Mesenteric fat pad (tissue), 1 donor: ENCODE results near the gene TAOK1. TPM values are rescaled to one million over a fixed set of nuclear protein-coding genes. Genes with fewer than 3 reads are reported as not detected.

ENCODE experiments used
- DNase-seq: peaks from one replicate; pipeline ENCODE4 v3.0.0-alpha.2; 2020; ENCODE audit warnings: low spot score
- total RNA-seq: library from RNA; stranded (reverse); fragmentation: NEBNext Ultra II Directional; extraction: Animal tissue kit (Norgen Biotek cat#: 25700); gene quantifications from one replicate; pipeline ENCODE4 v1.2.1, GENCODE V29; 2021
- donor health status: DM: yes; HTN: yes; CAD: no.

TAOK1 gene
- total RNA-seq, 1 donor from 2014 or later = 99.0 TPM

- DNase-seq = no peak
Observed at GRCh38 chr17:29378500-29378899, 11.7 kb upstream of the TAOK1 start.

DNA sequence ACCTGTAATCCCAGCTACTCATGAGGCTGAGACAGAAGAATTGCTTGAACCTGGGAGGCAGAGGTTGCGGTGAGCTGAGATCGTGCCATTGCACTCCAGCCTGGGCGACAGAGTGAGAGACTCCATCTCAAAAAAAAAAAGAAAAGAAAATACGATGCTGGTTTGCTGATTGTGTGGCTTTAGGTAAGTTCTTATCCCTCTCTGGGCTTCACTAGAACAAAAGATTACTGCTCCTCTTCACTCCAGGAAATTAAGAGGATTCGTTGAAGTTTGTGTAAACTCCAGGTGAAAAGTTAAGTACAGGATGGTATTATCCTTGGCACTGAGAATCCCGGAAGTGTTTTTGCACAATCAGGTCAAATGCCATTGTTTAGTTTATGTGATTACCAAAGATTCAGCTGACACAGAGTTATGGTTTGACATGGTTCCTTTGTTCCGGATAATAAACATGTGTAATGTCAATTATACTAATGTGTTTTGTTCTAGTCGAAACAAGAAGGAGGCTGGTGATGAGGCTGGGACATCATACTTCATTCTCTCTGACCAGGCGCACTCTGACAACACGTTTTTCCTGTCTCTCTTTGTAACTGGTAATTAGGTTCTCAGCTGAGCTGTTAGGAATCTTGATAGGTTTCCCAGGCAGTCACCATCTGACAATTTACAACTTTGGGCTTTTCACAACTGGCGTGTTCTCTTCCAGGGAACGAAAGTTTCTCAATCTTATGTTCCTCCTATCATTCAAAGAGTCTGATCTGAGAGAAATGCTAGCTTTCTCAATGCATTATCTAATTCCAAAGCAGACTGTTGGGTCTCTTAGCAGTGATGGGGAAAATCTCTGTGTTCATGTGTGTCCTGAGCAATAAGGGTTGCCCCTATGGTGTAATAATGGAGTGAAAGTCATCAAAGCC, 10.8 kb upstream of the TAOK1 start:
- DNase-seq = no peak

GRCh38 chr17:29383686-29384085, 6.5 kb upstream of the TAOK1 start:
- DNase-seq = peak; percentile 1

DNA sequence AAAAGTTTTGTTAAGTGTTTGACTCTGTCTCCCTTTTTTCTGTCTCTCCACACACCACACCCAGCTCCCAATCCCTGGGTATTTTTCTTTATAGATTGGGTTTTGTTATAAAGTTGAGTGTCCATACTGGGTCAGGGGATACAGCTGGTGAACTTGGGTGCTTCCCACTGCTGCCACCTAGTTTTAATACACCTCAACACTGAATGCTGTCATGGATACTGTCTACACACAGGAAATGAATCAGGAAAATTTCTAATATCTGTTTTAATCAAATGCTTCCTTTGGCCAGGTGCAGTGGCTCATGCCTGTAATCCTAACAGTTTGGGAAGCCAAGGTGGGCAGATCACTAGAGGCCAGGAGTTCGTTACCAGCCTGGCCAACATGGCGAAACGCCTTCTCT, 5.3 kb upstream of the TAOK1 start:
- peak; percentile 3 for DNase-seq

- no peak for DNase-seq
Observed at GRCh38 chr17:29386760-29387159, 3.4 kb upstream of the TAOK1 start.

GRCh38 chr17:29388937-29389336, 1.2 kb upstream of the TAOK1 start:
- no peak for DNase-seq

- peak; percentile 69 for DNase-seq
Observed at GRCh38 chr17:29390851-29391631, 878 bp downstream of the TAOK1 start.

DNA sequence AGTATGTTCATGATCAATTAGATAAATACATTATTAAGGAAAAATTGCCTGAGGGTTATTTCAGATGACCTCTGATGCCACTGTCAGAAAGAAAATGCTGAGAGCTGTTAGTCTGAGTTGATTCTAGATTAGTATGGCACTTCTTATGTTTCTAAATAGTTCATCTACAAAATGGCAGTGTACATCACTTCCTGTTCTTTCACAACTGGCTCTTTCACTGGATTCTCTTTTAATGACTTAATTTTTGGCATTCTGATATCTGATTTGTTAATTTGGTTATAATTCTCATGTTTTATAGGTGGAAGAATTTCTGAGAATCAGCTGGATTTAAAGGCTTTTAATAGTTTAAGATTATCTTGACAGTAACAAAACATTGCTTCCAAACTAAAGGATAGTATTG, 3.3 kb downstream of the TAOK1 start:
- no peak for DNase-seq

GRCh38 chr17:29394761-29395160, 4.6 kb downstream of the TAOK1 start:
- DNase-seq = peak; percentile 5

DNA sequence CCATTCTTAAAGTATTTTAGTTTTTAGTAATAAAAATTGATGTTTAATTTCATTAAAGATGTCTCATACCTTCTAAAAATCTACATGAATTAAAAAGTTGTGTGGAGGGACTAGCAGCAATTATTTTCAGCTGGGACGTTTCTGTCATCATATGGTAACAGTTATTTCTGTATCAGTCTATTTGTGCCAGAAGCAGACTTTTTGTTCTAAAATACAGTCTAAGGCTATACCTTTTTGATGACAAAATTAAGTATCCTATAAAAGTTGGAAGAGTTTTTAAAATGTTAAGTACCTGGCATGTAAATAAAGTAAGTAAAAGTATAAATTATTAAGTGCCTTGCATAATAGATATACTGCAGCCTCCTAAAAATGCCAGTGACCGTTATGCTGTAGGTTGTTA, 5.9 kb downstream of the TAOK1 start:
- no peak for DNase-seq

GRCh38 chr17:29399634-29400033, 9.5 kb downstream of the TAOK1 start:
- no peak for DNase-seq

DNA sequence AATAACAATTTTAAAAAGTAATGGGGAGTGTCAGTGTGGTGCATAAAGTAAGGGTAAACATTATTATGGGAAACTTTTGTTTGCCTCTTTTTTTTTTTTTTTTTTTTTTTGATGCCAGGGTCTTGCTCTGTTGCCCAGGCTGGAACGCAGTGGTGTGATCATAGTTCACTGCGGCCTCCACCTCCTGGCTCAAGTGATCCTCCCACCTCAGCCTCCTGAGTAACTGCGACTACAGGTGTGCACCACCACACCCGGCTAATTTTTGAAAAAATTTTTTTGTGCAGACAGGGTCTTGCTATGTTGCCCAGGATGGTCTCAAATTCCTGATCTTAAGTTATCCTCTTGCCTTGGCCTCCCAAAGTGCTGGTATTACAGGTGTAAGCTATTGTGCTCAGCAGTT, 10.7 kb downstream of the TAOK1 start:
- DNase-seq = no peak

- no peak for DNase-seq
Observed at GRCh38 chr17:29401258-29401657, 11.1 kb downstream of the TAOK1 start.

DNA sequence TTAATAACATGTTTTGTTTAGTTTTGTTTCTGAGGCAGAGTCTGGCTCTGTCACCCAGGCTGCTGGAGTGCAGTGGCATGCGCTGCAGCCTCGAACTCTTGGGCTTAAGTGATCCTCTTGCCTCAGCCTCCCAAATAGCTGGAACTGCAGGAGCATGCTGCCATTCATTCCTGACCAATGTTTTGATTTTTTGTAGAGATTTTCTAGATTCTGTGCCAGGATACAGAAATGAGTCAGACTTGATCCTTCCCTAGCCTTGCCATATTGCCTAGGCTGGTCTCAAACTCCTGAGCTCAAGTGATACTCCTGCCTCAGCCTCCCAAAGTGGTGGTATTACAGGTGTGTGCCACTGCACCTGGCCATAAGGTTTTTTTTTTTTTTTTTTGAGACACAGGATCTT, 17.7 kb downstream of the TAOK1 start:
- DNase-seq = peak; percentile 30

DNA sequence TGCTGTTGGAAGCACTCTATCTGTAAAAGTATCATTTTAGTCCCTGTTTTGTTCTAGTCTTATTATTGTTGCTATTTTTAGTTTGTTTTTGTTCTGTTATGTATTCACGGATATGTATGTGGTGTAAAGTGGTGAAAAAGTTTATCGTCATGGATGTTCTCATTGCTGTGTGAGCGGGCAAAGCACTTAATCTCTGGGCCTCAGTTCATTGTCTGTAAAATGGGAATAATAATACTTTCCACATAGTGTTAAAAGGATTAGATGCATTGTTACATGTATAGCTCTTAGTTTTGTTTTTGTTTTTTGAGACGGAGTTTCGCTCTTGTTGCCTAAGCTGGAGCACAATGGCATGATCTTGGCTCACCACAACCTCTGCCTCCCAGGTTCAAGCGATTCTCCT, 19.8 kb downstream of the TAOK1 start:
- no peak for DNase-seq

DNA sequence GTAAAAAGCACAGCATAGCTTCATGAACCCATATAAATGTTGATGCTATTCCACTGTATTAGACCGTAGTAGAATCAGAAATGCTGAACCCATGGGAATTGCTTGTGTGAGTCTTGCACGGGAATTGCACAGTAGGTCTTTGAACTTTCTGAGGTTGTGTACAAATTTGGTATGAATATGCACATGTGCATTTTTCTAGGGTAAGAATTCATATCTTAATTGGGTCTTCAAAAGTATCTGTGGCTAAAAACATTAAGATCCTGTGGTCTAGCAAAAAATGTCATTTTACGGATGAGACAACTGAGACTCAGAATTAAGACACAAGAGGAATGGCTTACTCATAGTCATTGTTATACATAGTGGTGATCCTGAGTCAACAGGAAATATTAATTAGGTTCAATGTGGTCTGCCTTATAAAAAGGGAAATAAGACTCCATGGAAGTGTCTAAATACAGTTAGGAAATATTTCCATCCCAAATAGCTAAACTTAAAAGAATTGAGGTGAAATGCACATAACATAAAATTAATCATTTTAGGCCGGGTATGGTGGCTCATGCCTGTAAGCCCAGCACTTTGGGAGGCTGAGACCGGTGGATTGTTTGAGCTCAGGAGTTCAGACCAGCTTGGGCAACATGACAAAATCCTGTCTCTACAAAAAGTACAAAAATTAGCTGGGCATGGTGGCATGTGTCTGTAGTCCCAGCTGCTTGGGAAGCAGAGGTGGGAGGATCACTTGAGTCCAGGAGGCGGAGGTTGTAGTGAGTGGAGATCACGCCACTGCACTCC, 22.8 kb downstream of the TAOK1 start:
- no peak for DNase-seq

- no peak for DNase-seq
Observed at GRCh38 chr17:29420128-29420527, 30.0 kb downstream of the TAOK1 start.

DNA sequence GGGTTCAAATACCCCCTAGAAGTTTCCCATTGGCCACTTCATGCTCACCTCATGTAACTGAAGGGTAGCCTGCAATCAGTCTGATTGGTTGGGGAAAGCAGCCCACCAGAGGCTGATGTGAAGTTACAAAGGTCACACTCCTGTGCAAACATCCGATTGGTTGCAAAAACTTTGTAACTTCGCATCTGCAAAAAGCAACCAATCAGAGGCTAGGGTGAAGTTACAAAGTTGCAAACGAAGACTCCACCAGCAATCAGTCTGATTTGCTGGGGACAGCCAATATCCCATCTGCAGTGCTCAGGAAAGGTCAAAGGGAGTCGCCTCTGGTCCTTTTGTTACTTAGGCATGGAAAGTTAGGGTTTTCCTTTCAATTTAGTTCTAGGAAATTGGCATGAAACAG, 40.1 kb downstream of the TAOK1 start:
- DNase-seq = no peak

- DNase-seq = no peak
Observed at GRCh38 chr17:29433541-29433940, 43.4 kb downstream of the TAOK1 start.

DNA sequence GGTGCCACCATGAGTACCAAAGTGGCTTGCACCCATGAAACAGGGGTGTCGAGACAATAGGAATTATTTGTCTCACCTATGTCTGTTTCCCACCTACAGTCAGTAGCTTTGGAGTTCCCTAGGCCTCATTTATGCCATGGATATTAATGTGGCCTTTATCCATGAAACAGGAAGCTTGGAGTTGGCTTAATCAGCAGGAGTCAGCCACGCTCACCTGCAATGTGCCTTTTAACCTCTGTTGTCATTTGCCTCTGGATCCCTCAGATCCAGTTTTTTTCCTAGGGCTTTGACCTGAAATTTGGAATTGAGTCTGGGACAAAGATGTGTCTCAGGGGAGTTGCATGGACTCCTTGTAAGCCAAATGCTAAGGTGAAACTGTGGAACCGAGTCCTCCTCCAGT, 44.4 kb downstream of the TAOK1 start:
- no peak for DNase-seq

DNA sequence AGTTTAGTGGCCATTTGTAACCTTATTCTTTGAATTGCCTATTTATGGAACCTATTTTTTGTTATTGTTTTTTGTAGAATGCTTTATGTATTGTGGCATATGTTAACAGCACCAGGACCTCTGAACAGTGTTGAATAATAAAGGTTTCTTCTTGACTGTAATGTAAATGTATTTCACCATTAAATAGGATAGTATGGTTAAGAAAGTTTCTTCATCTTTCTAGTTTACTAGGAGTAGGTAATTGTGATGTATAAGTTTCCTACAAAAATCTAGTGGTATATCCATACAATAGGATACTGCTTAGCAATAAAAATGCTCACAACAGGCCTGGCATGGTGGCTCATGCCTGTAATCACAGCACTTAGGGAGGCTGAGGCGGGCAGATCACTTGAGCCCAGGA, 52.3 kb downstream of the TAOK1 start:
- no peak for DNase-seq
